Testis (tissue), 3 donors: ENCODE results near the gene SPARC. TPM values are rescaled to one million over a fixed set of nuclear protein-coding genes. Genes with fewer than 3 reads are reported as not detected.

Experiments
- DNase-seq: peaks from one replicate; pipeline ENCODE4 v3.0.0-alpha.2; 2019
- H3K27ac ChIP-seq, 2 donors: fragments of 200-600 bp; sonication (generic); one replicate each; pipeline ENCODE4 v1.5.1; 2019
- H3K27me3 ChIP-seq: fragments of 200-600 bp; sonication (generic); one replicate; pipeline ENCODE4 v1.5.1; 2019
- H3K36me3 ChIP-seq: fragments of 200-600 bp; sonication (generic); one replicate; pipeline ENCODE4 v1.5.1; 2017; ENCODE audit warnings: low read depth; ENCODE audit errors: missing control alignments
- H3K4me1 ChIP-seq: fragments of 200-600 bp; sonication (generic); one replicate; pipeline ENCODE4 v1.5.1; 2019
- H3K4me3 ChIP-seq, 2 donors: fragments of 200-600 bp; sonication (generic); one replicate each; pipeline ENCODE4 v1.5.1; 2017 to 2019
- H3K9me3 ChIP-seq: fragments of 200-600 bp; sonication (generic); one replicate; pipeline ENCODE4 v1.5.1; 2017
- CTCF ChIP-seq, 3 experiments: fragments of 450-650 bp in 2 of 3; fragments of 200-600 bp in 1 of 3; sonication (generic) in 1 of 3; IDR thresholded peaks; one replicate each; pipeline ENCODE4 v1.5.1; 2016 to 2019; ENCODE audit warnings: antibody characterized with exemption in 3 of 3, mild to moderate bottlenecking in 2 of 3, moderate library complexity in 1 of 3
- POLR2A ChIP-seq: fragments of 450-650 bp; IDR thresholded peaks from one replicate; pipeline ENCODE4 v1.6.1; 2017; ENCODE audit warnings: antibody characterized with exemption, mild to moderate bottlenecking, moderate library complexity
- WGBS, 2 donors: methylation state at CpG; one replicate each; pipeline ENCODE4 v1.1.5; 2018; 5-methylcytosine and 5-hydroxymethylcytosine counted together
- intact Hi-C: fragments of 100-400 bp; cut with DNase I; formaldehyde crosslinking; loops from one replicate; pipeline ENCODE4 v1.15.1; 2023; ENCODE audit warnings: low total_unique reads
- polyA plus RNA-seq: library from polyadenylated mRNA; stranded (reverse); fragments of 350-450 nt; fragmentation: Illumina TruSeq; extraction: RNeasy Lipid Tissue Mini Kit (QIAGEN cat#74804); gene quantifications from one replicate; pipeline ENCODE4 v1.2.3, GENCODE V29; 2014; ENCODE audit warnings: low read depth, low replicate concordance; ENCODE audit not compliant: insufficient read depth
- total RNA-seq, 2 donors: library from RNA; depleted of rRNA; stranded (reverse); fragments of >200 nt; gene quantifications; one replicate each; pipeline ENCODE4 v1.2.3, GENCODE V29; 2016

Gene SPARC
- total and polyA plus RNA-seq, 3 donors from 2014 or later, result 1,884 to 3,080 (median 2,585) TPM

- H3K9me3 ChIP-seq, result no peaks in the 10 kb centered on the region
- intact Hi-C loops, result no loop called here
- TF ChIP-seq POLR2A (no peak), CTCF (IDR thresholded peaks at IDR 0.05) (no peak)
- H3K4me1 ChIP-seq, result peaks cover 87% of the 10 kb centered on the region
- H3K4me3 ChIP-seq, result no peak overlapping the region
- DNase-seq, result no peak
- H3K36me3 ChIP-seq, result no peaks in the 10 kb centered on the region
- no peaks in the 10 kb centered on the region for H3K27me3 ChIP-seq
- 17 to 30% methylated on average over 3 of the region's 3 CpGs for WGBS, 2 donors
- peak overlapping the region; percentile 88 to 93 for H3K27ac ChIP-seq
Observed at GRCh38 chr5:151675611-151676313, 11.0 kb downstream of the SPARC start.

- Histone ChIP-seq H3K4me3 (no peak overlapping the region), H3K27ac (peak overlapping the region; percentile 88 to 93), H3K4me1 (peaks cover 87% of the 10 kb centered on the region), H3K9me3 (no peaks in the 10 kb centered on the region), H3K27me3 (no peaks in the 10 kb centered on the region), H3K36me3 (no peaks in the 10 kb centered on the region)
- DNase-seq, result no peak
- intact Hi-C loops, result no loop called here
- TF ChIP-seq POLR2A, result no peak
- no peak for TF ChIP-seq CTCF (IDR thresholded peaks at IDR 0.05)
- WGBS, 2 donors, result 64 to 74% methylated on average over 4 of the region's 4 CpGs
Observed at GRCh38 chr5:151674626-151675610, 11.8 kb downstream of the SPARC start.

- peaks cover 81% of the 10 kb centered on the region for H3K4me1 ChIP-seq
- intact Hi-C loops, result no loop called here
Observed at GRCh38 chr5:151673421-151673820, 13.3 kb downstream of the SPARC start.

GRCh38 chr5:151672516-151672915 is 14.2 kb downstream of the SPARC start:
- H3K4me1 ChIP-seq, result peaks cover 76% of the 10 kb centered on the region
- no peaks in the 10 kb centered on the region for H3K27me3 ChIP-seq
- 64 to 70% methylated on average over 8 of the region's 8 CpGs for WGBS, 2 donors
- no peaks in the 10 kb centered on the region for H3K9me3 ChIP-seq
- intact Hi-C loops, result no loop called here
- no peak for TF ChIP-seq CTCF (IDR thresholded peaks at IDR 0.05)
- no peak for TF ChIP-seq POLR2A
- no peak overlapping the region for H3K4me3 ChIP-seq
- H3K27ac ChIP-seq, result peak overlapping the region; percentile 56 to 93
- no peaks in the 10 kb centered on the region for H3K36me3 ChIP-seq
- no peak for DNase-seq

More at GRCh38 chr5:151673421-151673820, 13.3 kb downstream of the SPARC start:
- H3K9me3 ChIP-seq, result no peaks in the 10 kb centered on the region
- H3K36me3 ChIP-seq, result no peaks in the 10 kb centered on the region
- DNase-seq, result no peak
- H3K27ac ChIP-seq, result peak overlapping the region; percentile 56 to 93
- no peaks in the 10 kb centered on the region for H3K27me3 ChIP-seq
- H3K4me3 ChIP-seq, result no peak overlapping the region
- no peak for TF ChIP-seq POLR2A
- no peak for TF ChIP-seq CTCF (IDR thresholded peaks at IDR 0.05)
- 63 to 66% methylated on average over 4 of the region's 4 CpGs for WGBS, 2 donors
